ENCODE results near the gene FANCM. TPM values are rescaled to one million over a fixed set of nuclear protein-coding genes. Genes with fewer than 3 reads are reported as not detected.

The FANCM gene
- total RNA-seq, 2 donors from 2014 or later = 4.7 to 8.8 TPM

DNA sequence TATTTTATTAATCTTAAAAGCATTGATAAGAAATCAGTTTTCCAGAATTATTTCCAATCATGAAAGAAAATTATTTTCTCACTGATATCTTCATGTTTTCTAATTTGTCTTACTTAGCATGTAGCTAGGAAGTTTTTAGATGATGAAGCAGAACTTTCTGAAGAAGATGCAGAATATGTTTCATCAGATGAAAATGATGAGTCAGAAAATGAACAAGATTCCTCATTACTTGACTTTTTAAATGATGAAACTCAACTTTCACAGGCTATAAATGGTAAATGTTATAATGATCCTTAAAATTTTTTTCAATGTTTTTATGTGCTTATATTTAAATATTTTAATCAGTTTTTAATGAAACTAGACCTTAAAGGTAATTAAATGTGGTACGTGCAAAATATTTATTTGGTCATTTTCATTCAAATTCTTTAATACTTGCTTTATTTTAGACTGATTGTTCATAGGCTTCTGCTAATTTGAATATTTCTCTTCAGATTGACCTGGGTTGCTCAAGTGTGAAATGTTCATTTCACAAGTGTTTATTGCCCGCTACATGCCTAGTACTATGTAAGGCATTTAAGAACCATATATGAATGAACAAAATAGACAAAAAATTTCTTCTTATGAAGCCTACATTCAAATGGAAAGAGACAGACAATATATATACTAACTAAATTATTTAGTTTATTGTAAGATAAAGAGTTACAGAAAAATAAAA, 49.5 kb downstream of the FANCM start:
- DNase-seq = no peak
- H3K27me3 ChIP-seq = no peaks in the 10 kb centered on the region
- TF ChIP-seq CTCF (IDR thresholded peaks at IDR 0.05) = no peak
- H3K9me3 ChIP-seq = no peaks in the 10 kb centered on the region
- no peak overlapping the region for H3K9ac ChIP-seq (ENCODE audit: low read depth in 2 of 2, low read length in 2 of 2)
- no peaks in the 10 kb centered on the region for H3K36me3 ChIP-seq
- H3K27ac ChIP-seq = no peak overlapping the region
- H3K4me1 ChIP-seq = no peaks in the 10 kb centered on the region
- no peak overlapping the region for H3K4me3 ChIP-seq
- intact Hi-C loops (cut with DNase I) = no loop called here

GRCh38 chr14:45194964-45195363, 59.2 kb downstream of the FANCM start:
- intact Hi-C loops (cut with DNase I) = no loop called here
- Histone ChIP-seq H3K4me1 (no peaks in the 10 kb centered on the region), H3K36me3 (no peaks in the 10 kb centered on the region), H3K27ac (no peak overlapping the region), H3K27me3 (no peaks in the 10 kb centered on the region), H3K9ac (ENCODE audit: low read depth in 2 of 2, low read length in 2 of 2) (no peak overlapping the region), H3K9me3 (no peaks in the 10 kb centered on the region), H3K4me3 (no peak overlapping the region)
- no peak for DNase-seq
- TF ChIP-seq CTCF (IDR thresholded peaks at IDR 0.05) = no peak

GRCh38 chr14:45198551-45198950, 62.8 kb downstream of the FANCM start:
- TF ChIP-seq CTCF (IDR thresholded peaks at IDR 0.05) = no peak
- Histone ChIP-seq H3K36me3 (no peaks in the 10 kb centered on the region), H3K9me3 (no peaks in the 10 kb centered on the region), H3K27me3 (no peaks in the 10 kb centered on the region), H3K27ac (no peak overlapping the region), H3K4me3 (no peak overlapping the region), H3K9ac (ENCODE audit: low read depth in 2 of 2, low read length in 2 of 2) (no peak overlapping the region), H3K4me1 (no peaks in the 10 kb centered on the region)
- intact Hi-C loops (cut with DNase I) = no loop called here
- DNase-seq = no peak

GRCh38 chr14:45199230-45199629, 63.5 kb downstream of the FANCM start:
- no peak overlapping the region for H3K27ac ChIP-seq
- no peaks in the 10 kb centered on the region for H3K9me3 ChIP-seq
- H3K27me3 ChIP-seq = no peaks in the 10 kb centered on the region
- H3K4me1 ChIP-seq = no peaks in the 10 kb centered on the region
- H3K9ac ChIP-seq (ENCODE audit: low read depth in 2 of 2, low read length in 2 of 2) = no peak overlapping the region
- intact Hi-C loops (cut with DNase I) = no loop called here
- no peak for TF ChIP-seq CTCF (IDR thresholded peaks at IDR 0.05)
- no peak overlapping the region for H3K4me3 ChIP-seq
- no peaks in the 10 kb centered on the region for H3K36me3 ChIP-seq
- DNase-seq = no peak

DNA sequence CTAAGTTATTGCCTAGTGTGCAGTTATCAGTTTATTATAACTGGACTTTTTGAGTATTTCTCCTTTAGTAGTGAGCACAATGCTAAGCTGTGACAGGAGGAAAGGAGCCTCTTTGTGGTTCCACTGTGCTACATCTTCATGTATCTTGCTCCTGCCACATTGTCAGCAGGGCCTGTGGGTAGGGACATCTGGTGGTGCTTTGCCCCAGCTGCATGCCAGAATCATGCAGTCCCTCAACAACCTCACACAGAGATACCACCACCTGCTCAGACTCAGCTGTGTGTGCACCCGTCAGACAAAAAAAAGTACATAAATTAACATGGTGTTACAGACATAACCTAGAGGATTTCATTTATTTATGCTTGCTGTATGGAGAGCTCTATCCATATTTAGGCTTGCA, 66.2 kb downstream of the FANCM start:
- H3K9me3 ChIP-seq = no peaks in the 10 kb centered on the region
- no peaks in the 10 kb centered on the region for H3K36me3 ChIP-seq
- no peak overlapping the region for H3K27ac ChIP-seq
- H3K4me3 ChIP-seq = no peak overlapping the region
- intact Hi-C loops (cut with DNase I) = no loop called here
- H3K4me1 ChIP-seq = no peaks in the 10 kb centered on the region
- no peak for DNase-seq
- TF ChIP-seq CTCF (IDR thresholded peaks at IDR 0.05) = peak; percentile 13
- no peaks in the 10 kb centered on the region for H3K27me3 ChIP-seq
- no peak overlapping the region for H3K9ac ChIP-seq (ENCODE audit: low read depth in 2 of 2, low read length in 2 of 2)

Data from colonic mucosa (tissue), 4 donors.